ENCODE measurements around the gene AKIRIN2.

DNA sequence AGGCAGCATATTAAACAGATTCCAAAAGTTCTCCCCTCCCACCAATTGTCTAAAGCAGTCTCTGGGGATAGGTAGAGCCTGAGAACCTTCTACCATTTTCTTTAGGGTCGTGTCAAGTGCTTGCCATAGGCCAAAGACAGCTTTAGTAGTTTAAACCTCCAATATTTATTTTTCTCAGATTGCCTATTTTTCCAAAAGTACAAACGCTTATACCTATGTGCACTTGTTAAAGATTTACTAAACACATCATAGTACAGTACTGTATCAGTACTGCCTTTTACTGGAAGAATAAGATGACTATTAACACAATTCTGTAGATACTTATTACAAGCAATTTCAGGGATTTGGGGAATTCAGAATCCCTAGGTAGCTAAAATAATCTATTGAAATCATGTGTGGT is 29.4 kb downstream of the AKIRIN2 start:
- TF ChIP-seq, protein P1, sequence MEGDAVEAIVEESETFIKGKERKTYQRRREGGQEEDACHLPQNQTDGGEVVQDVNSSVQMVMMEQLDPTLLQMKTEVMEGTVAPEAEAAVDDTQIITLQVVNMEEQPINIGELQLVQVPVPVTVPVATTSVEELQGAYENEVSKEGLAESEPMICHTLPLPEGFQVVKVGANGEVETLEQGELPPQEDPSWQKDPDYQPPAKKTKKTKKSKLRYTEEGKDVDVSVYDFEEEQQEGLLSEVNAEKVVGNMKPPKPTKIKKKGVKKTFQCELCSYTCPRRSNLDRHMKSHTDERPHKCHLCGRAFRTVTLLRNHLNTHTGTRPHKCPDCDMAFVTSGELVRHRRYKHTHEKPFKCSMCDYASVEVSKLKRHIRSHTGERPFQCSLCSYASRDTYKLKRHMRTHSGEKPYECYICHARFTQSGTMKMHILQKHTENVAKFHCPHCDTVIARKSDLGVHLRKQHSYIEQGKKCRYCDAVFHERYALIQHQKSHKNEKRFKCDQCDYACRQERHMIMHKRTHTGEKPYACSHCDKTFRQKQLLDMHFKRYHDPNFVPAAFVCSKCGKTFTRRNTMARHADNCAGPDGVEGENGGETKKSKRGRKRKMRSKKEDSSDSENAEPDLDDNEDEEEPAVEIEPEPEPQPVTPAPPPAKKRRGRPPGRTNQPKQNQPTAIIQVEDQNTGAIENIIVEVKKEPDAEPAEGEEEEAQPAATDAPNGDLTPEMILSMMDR (IDR thresholded peaks at IDR 0.05), result no peak
- TF ChIP-seq POLR2A (IDR thresholded peaks at IDR 0.05), result no peak
